ENCODE data around the gene POP4.

DNA sequence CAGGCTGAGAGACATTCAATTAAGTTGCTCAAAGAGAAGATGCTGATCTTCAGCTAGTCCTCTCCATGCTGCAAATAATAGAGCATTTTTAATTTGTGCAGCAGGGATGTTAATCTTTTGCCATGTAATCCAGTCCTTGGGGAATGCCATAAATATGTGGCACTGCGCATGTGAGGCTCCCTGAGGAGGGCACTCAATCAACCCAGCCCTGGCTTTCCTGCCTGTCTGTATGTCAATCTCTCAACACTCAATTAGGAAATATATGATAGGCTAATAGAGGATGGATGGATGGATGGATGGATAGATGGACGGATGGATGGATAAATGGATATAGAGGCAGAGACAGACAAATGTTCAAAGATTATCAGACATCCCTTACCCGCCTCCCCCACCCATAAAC, 31.6 kb upstream of the POP4 start:
- TF ChIP-seq, protein P1, sequence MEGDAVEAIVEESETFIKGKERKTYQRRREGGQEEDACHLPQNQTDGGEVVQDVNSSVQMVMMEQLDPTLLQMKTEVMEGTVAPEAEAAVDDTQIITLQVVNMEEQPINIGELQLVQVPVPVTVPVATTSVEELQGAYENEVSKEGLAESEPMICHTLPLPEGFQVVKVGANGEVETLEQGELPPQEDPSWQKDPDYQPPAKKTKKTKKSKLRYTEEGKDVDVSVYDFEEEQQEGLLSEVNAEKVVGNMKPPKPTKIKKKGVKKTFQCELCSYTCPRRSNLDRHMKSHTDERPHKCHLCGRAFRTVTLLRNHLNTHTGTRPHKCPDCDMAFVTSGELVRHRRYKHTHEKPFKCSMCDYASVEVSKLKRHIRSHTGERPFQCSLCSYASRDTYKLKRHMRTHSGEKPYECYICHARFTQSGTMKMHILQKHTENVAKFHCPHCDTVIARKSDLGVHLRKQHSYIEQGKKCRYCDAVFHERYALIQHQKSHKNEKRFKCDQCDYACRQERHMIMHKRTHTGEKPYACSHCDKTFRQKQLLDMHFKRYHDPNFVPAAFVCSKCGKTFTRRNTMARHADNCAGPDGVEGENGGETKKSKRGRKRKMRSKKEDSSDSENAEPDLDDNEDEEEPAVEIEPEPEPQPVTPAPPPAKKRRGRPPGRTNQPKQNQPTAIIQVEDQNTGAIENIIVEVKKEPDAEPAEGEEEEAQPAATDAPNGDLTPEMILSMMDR (IDR thresholded peaks at IDR 0.05; ENCODE audit: borderline replicate concordance, extremely low read depth, low read length, poor library complexity, severe bottlenecking): no peak
- TF ChIP-seq EZH2 (IDR thresholded peaks at IDR 0.05; ENCODE audit: borderline replicate concordance, low read depth, low read length, severe bottlenecking): no peak

All from DND-41 (cell line).